HepG2 (cell line): ENCODE results near the gene STX10. TPM values are rescaled to one million over a fixed set of nuclear protein-coding genes. Genes with fewer than 3 reads are reported as not detected.

Source experiments
- ARID4A ChIP-seq: sonication (generic); formaldehyde crosslinking; IDR thresholded peaks from 2 replicates; pipeline ENCODE4 v1.5.0; 2020; ENCODE audit warnings: mild to moderate bottlenecking, missing genetic modification reagents, borderline replicate concordance
- ARNT ChIP-seq: fragments of 450-650 bp; IDR thresholded peaks from 2 replicates; pipeline ENCODE4 v1.6.1; 2017
- KAT2B ChIP-seq: fragments of 150-350 bp; IDR thresholded peaks from 2 replicates; pipeline ENCODE4 v1.6.1; 2014; ENCODE audit warnings: low read depth, low read length, borderline replicate concordance
- MLX ChIP-seq: IDR thresholded peaks from 2 replicates; pipeline ENCODE4 v1.6.1; 2016
- NFE2 ChIP-seq: sonication (generic); formaldehyde crosslinking; IDR thresholded peaks from 2 replicates; pipeline ENCODE4 v1.4.0; 2020; ENCODE audit warnings: missing genetic modification reagents
- NR2F2 ChIP-seq: IDR thresholded peaks from 2 replicates; pipeline ENCODE4 v1.6.1; 2012; ENCODE audit warnings: low read depth, inconsistent platforms, borderline replicate concordance
- SIN3B ChIP-seq: fragments of 150-350 bp; IDR thresholded peaks from 2 replicates; pipeline ENCODE4 v1.6.1; 2014; ENCODE audit warnings: low read length
- ZNF326 ChIP-seq: sonication (generic); formaldehyde crosslinking; IDR thresholded peaks from 2 replicates; pipeline ENCODE4 v1.4.0; 2020; ENCODE audit warnings: missing genetic modification reagents, borderline replicate concordance
- ZNF605 ChIP-seq: sonication (generic); formaldehyde crosslinking; IDR thresholded peaks from 2 replicates; pipeline ENCODE4 v1.8.0; 2022; ENCODE audit warnings: mild to moderate bottlenecking, missing genetic modification reagents
- ZNF615 ChIP-seq: sonication (generic); formaldehyde crosslinking; IDR thresholded peaks from 2 replicates; pipeline ENCODE4 v1.5.0; 2020; ENCODE audit warnings: mild to moderate bottlenecking, missing genetic modification reagents, borderline replicate concordance
- ZNF687 ChIP-seq: sonication (generic); formaldehyde crosslinking; IDR thresholded peaks from 2 replicates; pipeline ENCODE4 v1.5.1; 2020; ENCODE audit warnings: mild to moderate bottlenecking, missing genetic modification reagents, moderate library complexity
- ZNF784 ChIP-seq: sonication (generic); formaldehyde crosslinking; IDR thresholded peaks from 2 replicates; pipeline ENCODE4 v1.5.1; 2020; ENCODE audit warnings: missing genetic modification reagents, mild to moderate bottlenecking, borderline replicate concordance
- ZNF841 ChIP-seq: sonication (generic); formaldehyde crosslinking; IDR thresholded peaks from 2 replicates; pipeline ENCODE4 v1.8.1; 2023; ENCODE audit warnings: missing genetic modification reagents, borderline replicate concordance
- polyA plus RNA-seq, 8 experiments: library from polyadenylated mRNA; depleted of rRNA in 3 of 8; stranded (reverse) in 7 of 8; unstranded in 1 of 8; fragments of >200 nt; fragmentation: Illumina TruSeq in 4 of 8; extraction: Trizol in 4 of 8; gene quantifications; 2 replicates each; pipeline versions ENCODE4 v1.2.1 to v1.2.3, GENCODE V29; 2011 to 2016; ENCODE audit warnings: low read depth in 4 of 8, missing spikeins in 1 of 8, mixed read lengths in 1 of 8; ENCODE audit not compliant: insufficient read depth in 1 of 8
- total RNA-seq, 5 experiments: library from RNA; depleted of rRNA; stranded (reverse); fragments of >200 nt; fragmentation: Illumina TruSeq; extraction: Trizol; gene quantifications; 2 replicates each; pipeline ENCODE4 v1.2.3, GENCODE V29; 2016; ENCODE audit warnings: low read depth in 1 of 5
- TF ChIP-seq, protein P1 (sequence below), 2 experiments: sonication (generic) in 1 of 2; formaldehyde crosslinking in 1 of 2; IDR thresholded peaks; 2 replicates each; pipeline versions ENCODE4 v1.4.0 to v1.6.1; 2018 to 2020; ENCODE audit warnings: missing genetic modification reagents in 2 of 2, borderline replicate concordance in 1 of 2, low read depth in 1 of 2, mild to moderate bottlenecking in 1 of 2, missing biosample characterization in 1 of 2
- TF ChIP-seq, protein P2 (sequence below): IDR thresholded peaks from 2 replicates; pipeline ENCODE4 v1.6.1; 2016; ENCODE audit warnings: low read depth, borderline replicate concordance

STX10 gene
- total and polyA plus RNA-seq, 2 of the 13 experiments (the other 11 are each of a cell fraction or from before 2014, with no cell fraction given), result 47.9 to 66.4 TPM

DNA sequence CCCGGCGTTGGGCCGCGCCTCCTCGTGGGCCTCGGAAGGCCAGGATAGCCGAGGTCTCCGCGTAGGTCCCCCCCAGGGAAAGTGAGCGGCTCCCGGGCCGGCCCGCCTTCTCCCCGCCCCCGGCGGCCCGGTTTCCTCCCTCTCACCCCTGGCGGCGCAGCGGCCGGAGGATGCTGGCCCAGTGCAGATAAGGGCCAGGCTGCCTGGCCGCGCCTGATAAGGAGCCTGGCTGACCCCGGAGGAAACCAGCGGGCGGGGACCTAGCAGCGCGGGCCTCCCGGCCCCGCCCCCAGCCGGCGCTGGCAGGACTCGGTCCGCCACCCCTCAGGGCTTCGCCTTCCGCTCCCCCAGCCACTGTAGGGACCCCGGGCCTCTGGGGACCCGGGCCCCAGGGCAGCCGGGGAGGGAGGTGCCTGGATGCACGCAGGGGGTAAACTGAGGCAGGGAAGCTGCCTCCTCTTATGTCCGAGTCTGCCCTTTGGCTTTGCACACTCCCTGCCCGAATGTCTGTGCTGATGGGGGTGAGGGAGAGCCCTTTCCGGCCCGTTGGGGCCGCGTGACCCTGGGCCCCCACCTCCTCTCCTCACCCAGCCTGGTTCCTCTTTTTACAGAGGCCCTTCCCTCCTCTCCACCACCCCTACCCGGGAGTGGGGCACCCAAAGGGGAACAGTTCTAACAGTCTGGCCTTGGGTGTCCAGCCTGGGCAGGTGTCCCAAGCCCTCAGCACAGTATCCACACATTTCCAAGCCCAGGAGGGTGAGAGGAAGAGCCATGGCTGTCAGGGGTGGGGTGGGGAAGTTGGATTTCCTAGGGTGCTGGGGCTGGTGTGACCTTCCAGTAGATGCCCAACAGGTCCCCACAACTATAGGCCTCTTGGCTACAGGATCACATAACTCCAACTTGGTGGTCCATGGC, 47.3 kb downstream of the STX10 start, which contains the start of gene LYL1 (continued):
- TF ChIP-seq ARID4A (CRISPR knock-in tag) (peak; percentile 72), ZNF841 (no peak), NR2F2 (no peak), ZNF605 (CRISPR knock-in tag) (no peak), ZNF326 (CRISPR knock-in tag) (no peak), NFE2 (CRISPR knock-in tag) (no peak), ZNF687 (CRISPR knock-in tag) (peak; percentile 90), KAT2B (no peak), SIN3B (no peak), MLX (CRISPR knock-in tag) (no peak), ZNF784 (CRISPR knock-in tag) (no peak), ZNF615 (no peak), ARNT (no peak)
- TF ChIP-seq, protein P1, sequence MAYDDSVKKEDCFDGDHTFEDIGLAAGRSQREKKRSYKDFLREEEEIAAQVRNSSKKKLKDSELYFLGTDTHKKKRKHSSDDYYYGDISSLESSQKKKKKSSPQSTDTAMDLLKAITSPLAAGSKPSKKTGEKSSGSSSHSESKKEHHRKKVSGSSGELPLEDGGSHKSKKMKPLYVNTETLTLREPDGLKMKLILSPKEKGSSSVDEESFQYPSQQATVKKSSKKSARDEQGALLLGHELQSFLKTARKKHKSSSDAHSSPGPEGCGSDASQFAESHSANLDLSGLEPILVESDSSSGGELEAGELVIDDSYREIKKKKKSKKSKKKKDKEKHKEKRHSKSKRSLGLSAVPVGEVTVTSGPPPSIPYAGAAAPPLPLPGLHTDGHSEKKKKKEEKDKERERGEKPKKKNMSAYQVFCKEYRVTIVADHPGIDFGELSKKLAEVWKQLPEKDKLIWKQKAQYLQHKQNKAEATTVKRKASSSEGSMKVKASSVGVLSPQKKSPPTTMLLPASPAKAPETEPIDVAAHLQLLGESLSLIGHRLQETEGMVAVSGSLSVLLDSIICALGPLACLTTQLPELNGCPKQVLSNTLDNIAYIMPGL (CRISPR knock-in tag; IDR thresholded peaks at IDR 0.05; ENCODE audit: borderline replicate concordance in 1 of 2, low read depth in 1 of 2), result no peak
- TF ChIP-seq, protein P2, sequence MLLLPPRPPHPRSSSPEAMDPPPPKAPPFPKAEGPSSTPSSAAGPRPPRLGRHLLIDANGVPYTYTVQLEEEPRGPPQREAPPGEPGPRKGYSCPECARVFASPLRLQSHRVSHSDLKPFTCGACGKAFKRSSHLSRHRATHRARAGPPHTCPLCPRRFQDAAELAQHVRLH (CRISPR knock-in tag), result no peak
